Esophagus muscularis mucosa (tissue), 4 donors: ENCODE measurements around the gene CTBP1. TPM values are rescaled to one million over a fixed set of nuclear protein-coding genes. Genes with fewer than 3 reads are reported as not detected.

Source experiments
- DNase-seq: peaks from one replicate; pipeline ENCODE4 v3.0.0-alpha.2; 2017; ENCODE audit errors: extremely low spot score
- H3K27ac ChIP-seq, 4 donors: fragments of 200-600 bp; sonication (generic); replicated peaks in 1 of 4; 1 replicate in 3 of 4; 2 replicates in 1 of 4; pipeline ENCODE4 v1.5.1; 2016 to 2019; ENCODE audit warnings: mild to moderate bottlenecking in 1 of 4
- H3K27me3 ChIP-seq, 4 donors: fragments of 200-600 bp; sonication (generic); one replicate each; pipeline versions ENCODE4 v1.5.1 to v1.6.0; 2016 to 2019
- H3K36me3 ChIP-seq, 4 donors: fragments of 200-600 bp; sonication (generic); one replicate each; pipeline ENCODE4 v1.5.1; 2016 to 2019
- H3K4me1 ChIP-seq, 4 donors: fragments of 200-600 bp; sonication (generic); one replicate each; pipeline ENCODE4 v1.5.1; 2016 to 2019
- H3K4me3 ChIP-seq, 4 donors: fragments of 200-600 bp; sonication (generic); 1 replicate in 2 of 4; 2 replicates in 2 of 4; pipeline ENCODE4 v1.5.1; 2016 to 2019; ENCODE audit warnings: mild to moderate bottlenecking in 4 of 4, moderate library complexity in 1 of 4
- H3K9me3 ChIP-seq, 4 donors: fragments of 200-600 bp; sonication (generic); 1 replicate in 3 of 4; 2 replicates in 1 of 4; pipeline ENCODE4 v1.5.1; 2016 to 2019
- EP300 ChIP-seq: sonication (generic); formaldehyde crosslinking; IDR thresholded peaks from one replicate; pipeline ENCODE4 v1.6.1; 2017; ENCODE audit warnings: antibody characterized with exemption
- POLR2A ChIP-seq: fragments of 450-650 bp; IDR thresholded peaks from one replicate; pipeline ENCODE4 v1.6.1; 2017; ENCODE audit warnings: antibody characterized with exemption, moderate library complexity, mild to moderate bottlenecking, low read depth
- POLR2AphosphoS5 ChIP-seq, 2 donors: sonication (generic); formaldehyde crosslinking; IDR thresholded peaks; one replicate each; pipeline ENCODE4 v1.6.1; 2017; ENCODE audit warnings: antibody characterized with exemption in 2 of 2
- WGBS: methylation state at CpG from one replicate; pipeline ENCODE4 v1.1.5; 2018; 5-methylcytosine and 5-hydroxymethylcytosine counted together
- intact Hi-C: fragments of 100-400 bp; cut with DNase I; formaldehyde crosslinking; loops from one replicate; pipeline ENCODE4 v1.15.1; 2023
- total RNA-seq, 4 donors: library from RNA; depleted of rRNA; stranded (reverse); fragments of >200 nt; gene quantifications; one replicate each; pipeline versions ENCODE4 v1.1.0 to v1.2.1, GENCODE V29; 2016
- TF ChIP-seq, protein P1 (sequence below), 3 experiments: fragments of 200-600 bp in 2 of 3; fragments of 450-650 bp in 1 of 3; sonication (generic) in 2 of 3; IDR thresholded peaks; one replicate each; pipeline ENCODE4 v1.5.1; 2017 to 2019; ENCODE audit warnings: antibody characterized with exemption in 3 of 3, mild to moderate bottlenecking in 2 of 3, moderate library complexity in 1 of 3

Gene CTBP1
- total RNA-seq, 4 donors from 2014 or later = 110 to 245 (median 172) TPM

GRCh38 chr4:1198098-1198844 lies 50.7 kb downstream of the CTBP1 start:
- Histone ChIP-seq H3K27ac (peak overlapping the region in 2 of 4 donors; percentile 30 to 70), H3K4me3 (no peak overlapping the region), H3K27me3 (no peaks in the 10 kb centered on the region), H3K9me3 (no peaks in the 10 kb centered on the region), H3K36me3 (no peaks in the 10 kb centered on the region), H3K4me1 (peaks cover 43 to 62% (median 58%) of the 10 kb centered on the region in 4 donors)
- WGBS = 84% methylated on average over 24 of the region's 24 CpGs
- intact Hi-C loops = no loop called here
- DNase-seq = no peak
- TF ChIP-seq, protein P1, sequence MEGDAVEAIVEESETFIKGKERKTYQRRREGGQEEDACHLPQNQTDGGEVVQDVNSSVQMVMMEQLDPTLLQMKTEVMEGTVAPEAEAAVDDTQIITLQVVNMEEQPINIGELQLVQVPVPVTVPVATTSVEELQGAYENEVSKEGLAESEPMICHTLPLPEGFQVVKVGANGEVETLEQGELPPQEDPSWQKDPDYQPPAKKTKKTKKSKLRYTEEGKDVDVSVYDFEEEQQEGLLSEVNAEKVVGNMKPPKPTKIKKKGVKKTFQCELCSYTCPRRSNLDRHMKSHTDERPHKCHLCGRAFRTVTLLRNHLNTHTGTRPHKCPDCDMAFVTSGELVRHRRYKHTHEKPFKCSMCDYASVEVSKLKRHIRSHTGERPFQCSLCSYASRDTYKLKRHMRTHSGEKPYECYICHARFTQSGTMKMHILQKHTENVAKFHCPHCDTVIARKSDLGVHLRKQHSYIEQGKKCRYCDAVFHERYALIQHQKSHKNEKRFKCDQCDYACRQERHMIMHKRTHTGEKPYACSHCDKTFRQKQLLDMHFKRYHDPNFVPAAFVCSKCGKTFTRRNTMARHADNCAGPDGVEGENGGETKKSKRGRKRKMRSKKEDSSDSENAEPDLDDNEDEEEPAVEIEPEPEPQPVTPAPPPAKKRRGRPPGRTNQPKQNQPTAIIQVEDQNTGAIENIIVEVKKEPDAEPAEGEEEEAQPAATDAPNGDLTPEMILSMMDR (IDR thresholded peaks at IDR 0.05) = no peak
- TF ChIP-seq EP300 (no peak), POLR2A (no peak), POLR2AphosphoS5 (IDR thresholded peaks at IDR 0.05) (no peak)

GRCh38 chr4:1196421-1197183 lies 52.3 kb downstream of the CTBP1 start:
- Histone ChIP-seq H3K4me1 (peaks cover 50 to 63% (median 61%) of the 10 kb centered on the region in 4 donors), H3K36me3 (no peaks in the 10 kb centered on the region), H3K4me3 (no peak overlapping the region), H3K9me3 (no peaks in the 10 kb centered on the region), H3K27ac (no peak overlapping the region), H3K27me3 (no peaks in the 10 kb centered on the region)
- intact Hi-C loops = no loop called here
- no peak for DNase-seq
- TF ChIP-seq POLR2AphosphoS5 (IDR thresholded peaks at IDR 0.05) (no peak), POLR2A (no peak), EP300 (no peak)
- TF ChIP-seq, protein P1 (IDR thresholded peaks at IDR 0.05) = no peak
- WGBS = 89% methylated on average over 10 of the region's 13 CpGs

DNA sequence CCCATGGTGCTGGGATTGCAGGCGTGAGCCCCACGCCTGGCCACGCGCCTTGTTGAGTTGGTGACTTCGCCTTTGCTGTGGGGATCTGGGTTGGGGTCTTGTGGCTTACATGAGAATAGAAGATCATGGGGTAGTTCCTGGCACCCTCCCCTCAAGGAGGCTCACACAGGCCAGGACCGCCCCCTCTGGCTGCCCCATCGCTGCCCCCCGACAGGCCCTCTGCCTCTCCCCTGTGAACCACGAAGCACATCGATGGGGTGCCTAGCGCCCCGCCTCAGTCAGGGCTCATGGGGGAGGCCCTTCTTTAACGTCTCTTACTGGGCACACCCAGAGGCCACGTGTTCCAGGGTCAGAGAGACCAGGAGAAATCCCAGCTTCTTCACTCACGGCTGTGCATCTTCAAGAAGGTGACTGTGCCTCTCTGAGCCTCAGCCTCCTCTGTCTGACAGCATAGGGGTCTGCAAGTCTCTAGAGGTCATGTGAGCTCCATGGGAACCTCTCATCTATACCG lies 53.0 kb downstream of the CTBP1 start:
- peaks cover 45 to 61% (median 58%) of the 10 kb centered on the region in 4 donors for H3K4me1 ChIP-seq
- TF ChIP-seq, protein P1 (IDR thresholded peaks at IDR 0.05) = no peak
- TF ChIP-seq POLR2AphosphoS5 (IDR thresholded peaks at IDR 0.05) = no peak
- TF ChIP-seq POLR2A = no peak
- no peak for TF ChIP-seq EP300
- H3K4me3 ChIP-seq = no peak overlapping the region
- no peak for DNase-seq
- no peak overlapping the region for H3K27ac ChIP-seq
- H3K27me3 ChIP-seq = no peaks in the 10 kb centered on the region
- no peaks in the 10 kb centered on the region for H3K36me3 ChIP-seq
- intact Hi-C loops = no loop called here
- no peaks in the 10 kb centered on the region for H3K9me3 ChIP-seq
- 89% methylated on average over 9 of the region's 16 CpGs for WGBS

- Histone ChIP-seq H3K36me3 (no peaks in the 10 kb centered on the region), H3K9me3 (no peaks in the 10 kb centered on the region), H3K27me3 (no peaks in the 10 kb centered on the region), H3K4me3 (peak overlapping the region in 3 of 4 donors; percentile 30 to 44 (median 35)), H3K27ac (peak overlapping the region; percentile 74 to 89 (median 84)), H3K4me1 (peaks cover 39 to 57% (median 53%) of the 10 kb centered on the region in 4 donors)
- WGBS = 93% methylated on average over 10 of the region's 29 CpGs
- no peak for TF ChIP-seq EP300
- TF ChIP-seq, protein P1 (IDR thresholded peaks at IDR 0.05) = no peak
- no peak for TF ChIP-seq POLR2AphosphoS5 (IDR thresholded peaks at IDR 0.05)
- no peak for TF ChIP-seq POLR2A
- intact Hi-C loops = no loop called here
- DNase-seq = no peak
Measured at GRCh38 chr4:1195109-1195671, 53.7 kb downstream of the CTBP1 start.
